ENCODE measurements around the gene SCN9A.

GRCh38 chr2:166223298-166223697 lies 152.4 kb downstream of the SCN9A start:
- TF ChIP-seq CTCF (IDR thresholded peaks at IDR 0.05) (no peak), POLR2A (IDR thresholded peaks at IDR 0.05) (no peak)

All from uterus (tissue), 2 donors.